ENCODE results near the gene DPM3. TPM values are rescaled to one million over a fixed set of nuclear protein-coding genes. Genes with fewer than 3 reads are reported as not detected.

Gene DPM3
- total RNA-seq, 2 experiments from 2014 or later: 31.4 to 35.5 TPM

- DNase-seq: no peak
- CTCF ChIA-PET: interaction anchor here (0.7 to 1.4 kb wide), 2 partner anchors 18 to 69 kb away, joined by 3 to 6 read pairs; partner anchors contain the start of gene KRTCAP2
- no peak overlapping the region for H3K27ac Mint-ChIP-seq
- no peaks in the 10 kb centered on the region for H3K27me3 Mint-ChIP-seq (ENCODE audit: low read depth)
- intact Hi-C loops (cut with micrococcal nuclease): no loop called here
- H3K4me3 Mint-ChIP-seq: no peak overlapping the region
- no peaks in the 10 kb centered on the region for H3K9me3 Mint-ChIP-seq
- H3K36me3 Mint-ChIP-seq (ENCODE audit: low read depth): no peaks in the 10 kb centered on the region
- H3K4me1 Mint-ChIP-seq (ENCODE audit: low read depth): no peaks in the 10 kb centered on the region
Observed at GRCh38 chr1:155103325-155103724, 37.0 kb downstream of the DPM3 start.

GRCh38 chr1:155099331-155099730 is 41.0 kb downstream of the DPM3 start:
- no peaks in the 10 kb centered on the region for H3K36me3 Mint-ChIP-seq (ENCODE audit: low read depth)
- H3K4me3 Mint-ChIP-seq: no peak overlapping the region
- intact Hi-C loops (cut with micrococcal nuclease): no loop called here
- DNase-seq: no peak
- H3K27me3 Mint-ChIP-seq (ENCODE audit: low read depth): no peaks in the 10 kb centered on the region
- CTCF ChIA-PET: interaction anchor here (0.6 to 3.4 kb wide), 4 partner anchors 10 to 386 kb away, joined by 3 to 15 read pairs (median 8); partner anchors contain the start of genes KRTCAP2 and TRIM46
- no peaks in the 10 kb centered on the region for H3K9me3 Mint-ChIP-seq
- no peaks in the 10 kb centered on the region for H3K4me1 Mint-ChIP-seq (ENCODE audit: low read depth)
- H3K27ac Mint-ChIP-seq: no peak overlapping the region

- peaks cover 5% of the 10 kb centered on the region for H3K4me1 Mint-ChIP-seq (ENCODE audit: low read depth)
- CTCF ChIA-PET: interaction anchor here (0.6 to 2.4 kb wide), 8 partner anchors 8 to 144 kb away, joined by 3 to 21 read pairs (median 4); partner anchors contain the start of gene KRTCAP2
- H3K27ac Mint-ChIP-seq: no peak overlapping the region
- no peaks in the 10 kb centered on the region for H3K9me3 Mint-ChIP-seq
- intact Hi-C loops (cut with micrococcal nuclease): loop anchor here (2.0 kb wide), 1 partner anchor 32 kb away; the partner anchor contains the start of gene EFNA1
- H3K27me3 Mint-ChIP-seq (ENCODE audit: low read depth): no peaks in the 10 kb centered on the region
- no peaks in the 10 kb centered on the region for H3K36me3 Mint-ChIP-seq (ENCODE audit: low read depth)
- H3K4me3 Mint-ChIP-seq: no peak overlapping the region
- DNase-seq: no peak
Observed at GRCh38 chr1:155094622-155094948, 45.7 kb downstream of the DPM3 start.

GRCh38 chr1:155093911-155094621 is 46.3 kb downstream of the DPM3 start:
- CTCF ChIA-PET: interaction anchor here (1.9 to 6.8 kb wide), 3 partner anchors 55 to 78 kb away, joined by 5 to 234 read pairs (median 12); partner anchors contain the start of genes KRTCAP2 and TRIM46
- intact Hi-C loops (cut with micrococcal nuclease): loop anchor here (2.0 kb wide), 1 partner anchor 33 kb away; the partner anchor contains the start of gene EFNA1
- no peak overlapping the region for H3K4me3 Mint-ChIP-seq
- no peak overlapping the region for H3K27ac Mint-ChIP-seq
- no peaks in the 10 kb centered on the region for H3K27me3 Mint-ChIP-seq (ENCODE audit: low read depth)
- no peaks in the 10 kb centered on the region for H3K36me3 Mint-ChIP-seq (ENCODE audit: low read depth)
- H3K9me3 Mint-ChIP-seq: no peaks in the 10 kb centered on the region
- DNase-seq: no peak
- peaks cover 5% of the 10 kb centered on the region for H3K4me1 Mint-ChIP-seq (ENCODE audit: low read depth)

- CTCF ChIA-PET: interaction anchor here (0.9 to 6.8 kb wide), 6 partner anchors 42 to 101 kb away, joined by 3 to 234 read pairs (median 12); partner anchors contain the start of genes KRTCAP2, SLC50A1 and TRIM46
- H3K27ac Mint-ChIP-seq: no peak overlapping the region
- intact Hi-C loops (cut with micrococcal nuclease): no loop called here
- H3K4me3 Mint-ChIP-seq: no peak overlapping the region
- DNase-seq: no peak
- H3K9me3 Mint-ChIP-seq: no peaks in the 10 kb centered on the region
- no peaks in the 10 kb centered on the region for H3K36me3 Mint-ChIP-seq (ENCODE audit: low read depth)
- no peaks in the 10 kb centered on the region for H3K27me3 Mint-ChIP-seq (ENCODE audit: low read depth)
- peaks cover 5% of the 10 kb centered on the region for H3K4me1 Mint-ChIP-seq (ENCODE audit: low read depth)
Observed at GRCh38 chr1:155092641-155093040, 47.7 kb downstream of the DPM3 start.

- H3K4me3 Mint-ChIP-seq: no peak overlapping the region
- no peaks in the 10 kb centered on the region for H3K27me3 Mint-ChIP-seq (ENCODE audit: low read depth)
- CTCF ChIA-PET: interaction anchor here (0.5 to 6.8 kb wide), 25 partner anchors 8 to 877 kb away, joined by 3 to 234 read pairs (median 4); partner anchors contain the start of genes ADAM15, KRTCAP2, SHC1 and SLC50A1
- intact Hi-C loops (cut with micrococcal nuclease): no loop called here
- peaks cover 5% of the 10 kb centered on the region for H3K4me1 Mint-ChIP-seq (ENCODE audit: low read depth)
- no peaks in the 10 kb centered on the region for H3K36me3 Mint-ChIP-seq (ENCODE audit: low read depth)
- H3K9me3 Mint-ChIP-seq: no peaks in the 10 kb centered on the region
- no peak for DNase-seq
- H3K27ac Mint-ChIP-seq: no peak overlapping the region
Observed at GRCh38 chr1:155092131-155092530, 48.2 kb downstream of the DPM3 start.

- DNase-seq: peak; percentile 84
- H3K9me3 Mint-ChIP-seq: no peaks in the 10 kb centered on the region
- peaks cover 5% of the 10 kb centered on the region for H3K4me1 Mint-ChIP-seq (ENCODE audit: low read depth)
- no peaks in the 10 kb centered on the region for H3K36me3 Mint-ChIP-seq (ENCODE audit: low read depth)
- intact Hi-C loops (cut with micrococcal nuclease): loop anchor here (1.0 kb wide), 1 partner anchor 76 kb away; no protein-coding TSS in a partner anchor
- CTCF ChIA-PET: interaction anchor here (0.5 to 6.8 kb wide), 43 partner anchors 9 to 877 kb away, joined by 3 to 234 read pairs (median 4); partner anchors contain the start of genes ADAM15, EFNA4, KRTCAP2 and SHC1
- no peak overlapping the region for H3K4me3 Mint-ChIP-seq
- no peak overlapping the region for H3K27ac Mint-ChIP-seq
- no peaks in the 10 kb centered on the region for H3K27me3 Mint-ChIP-seq (ENCODE audit: low read depth)
Observed at GRCh38 chr1:155091071-155092051, 49.0 kb downstream of the DPM3 start.

Other genes starting within 250 kb of the DPM3 start
- 10 to 100 TPM; 29.8 to 30.5 TPM for gene PMVK, start 203.8 kb downstream of the DPM3 start, total RNA-seq
- gene PBXIP1, start 184.4 kb downstream of the DPM3 start, total RNA-seq: 10 to 100 TPM; 55.3 to 55.5 TPM
- 10 to 100 TPM; 35.6 to 36.3 TPM for gene PYGO2, start 178.7 kb downstream of the DPM3 start, total RNA-seq
- 10 to 100 TPM; 35.5 to 40.8 TPM for gene SHC1, start 169.8 kb downstream of the DPM3 start, total RNA-seq
- gene CKS1B, start 165.8 kb downstream of the DPM3 start, total RNA-seq: 100 to 1,000 TPM; 283 to 291 TPM
- 10 to 100 TPM; 27.2 to 30.0 TPM for gene FLAD1, start 157.2 kb downstream of the DPM3 start, total RNA-seq
- gene LENEP, start 146.9 kb downstream of the DPM3 start, total RNA-seq: under 1 TPM; 0.36 to 0.99 TPM
- gene ZBTB7B, start 137.7 kb downstream of the DPM3 start, total RNA-seq: 100 to 1,000 TPM in 1 of 2 experiments, 10 to 100 TPM in 1; 90.6 to 101 TPM
- 1 to 10 TPM; 1.1 to 1.5 TPM for gene DCST2, start 106.8 kb downstream of the DPM3 start, total RNA-seq
- not detected for gene DCST1, start 106.7 kb downstream of the DPM3 start, total RNA-seq
- 10 to 100 TPM; 53.8 to 55.8 TPM for gene ADAM15, start 89.2 kb downstream of the DPM3 start, total RNA-seq
- 1 to 10 TPM; 3.3 to 4.5 TPM for gene EFNA4, start 76.8 kb downstream of the DPM3 start, total RNA-seq
- gene EFNA3, start 61.7 kb downstream of the DPM3 start, total RNA-seq: 1 to 10 TPM; 1.3 to 2.5 TPM
- under 1 TPM; 0.26 to 0.32 TPM for gene EFNA1, start 12.7 kb downstream of the DPM3 start, total RNA-seq
- gene SLC50A1, start 4.7 kb downstream of the DPM3 start, total RNA-seq: 10 to 100 TPM; 48.4 to 52.7 TPM
- 100 to 1,000 TPM; 129 to 137 TPM for gene KRTCAP2, start 32.8 kb upstream of the DPM3 start, total RNA-seq
- gene TRIM46, start 33.3 kb upstream of the DPM3 start, total RNA-seq: 1 to 10 TPM; 3.2 to 3.6 TPM
- gene THBS3, start 67.4 kb upstream of the DPM3 start, total RNA-seq: 10 to 100 TPM; 15.4 to 15.7 TPM
- gene MTX1, start 68.2 kb upstream of the DPM3 start, total RNA-seq: 10 to 100 TPM; 46.8 to 47.4 TPM
- 10 to 100 TPM; 32.1 to 32.8 TPM for gene ENTREP3, start 115.0 kb upstream of the DPM3 start, total RNA-seq
- 10 to 100 TPM; 80.3 to 82.9 TPM for gene SCAMP3, start 121.8 kb upstream of the DPM3 start, total RNA-seq
- 10 to 100 TPM; 52.6 to 54.5 TPM for gene CLK2, start 133.0 kb upstream of the DPM3 start, total RNA-seq
- 1 to 10 TPM in 1 of 2 experiments, under 1 TPM in 1; 0.79 to 1.6 TPM for gene HCN3, start 136.9 kb upstream of the DPM3 start, total RNA-seq
- gene PKLR, start 160.9 kb upstream of the DPM3 start, total RNA-seq: not detected
- gene FDPS, start 168.3 kb upstream of the DPM3 start, total RNA-seq: 100 to 1,000 TPM; 332 to 333 TPM
- gene RUSC1, start 180.4 kb upstream of the DPM3 start, total RNA-seq: 10 to 100 TPM; 16.8 to 17.2 TPM